Neural crest cell (in vitro differentiated cells): ENCODE data around the gene PPM1H. TPM values are rescaled to one million over a fixed set of nuclear protein-coding genes. Genes with fewer than 3 reads are reported as not detected.

Source experiments
- DNase-seq: peaks from one replicate; pipeline ENCODE4 v3.0.0; 2021; ENCODE audit warnings: low read depth, mixed read lengths, low spot score
- H3K27ac Mint-ChIP-seq: one replicate; pipeline ENCODE4 v1.8.0; 2021; ENCODE audit warnings: mild to moderate bottlenecking, mixed read lengths; ENCODE audit not compliant: unreplicated experiment
- H3K27me3 Mint-ChIP-seq: 2 replicates; pipeline ENCODE4 v1.8.0; 2021; ENCODE audit warnings: low read depth, mild to moderate bottlenecking, mixed read lengths
- H3K36me3 Mint-ChIP-seq: 2 replicates; pipeline ENCODE4 v1.8.0; 2021; ENCODE audit warnings: low read depth, mild to moderate bottlenecking, mixed read lengths
- H3K4me1 Mint-ChIP-seq: 2 replicates; pipeline ENCODE4 v1.8.0; 2021; ENCODE audit warnings: mixed read lengths
- H3K4me3 Mint-ChIP-seq: one replicate; pipeline ENCODE4 v1.8.0; 2021; ENCODE audit warnings: mild to moderate bottlenecking, mixed read lengths
- H3K9me3 Mint-ChIP-seq: 2 replicates; pipeline ENCODE4 v1.8.0; 2021; ENCODE audit warnings: mixed read lengths
- CTCF ChIP-seq: fragments of 200-600 bp; sonication (generic); conservative IDR thresholded peaks from 2 replicates; pipeline ENCODE4 v1.5.0; 2021; ENCODE audit warnings: antibody characterized with exemption, mild to moderate bottlenecking
- total RNA-seq: library from RNA; stranded (reverse); gene quantifications from 2 replicates; pipeline ENCODE4 v1.2.1, GENCODE V29; 2021

The PPM1H gene
- total RNA-seq, 1 donor from 2014 or later, result 3.5 TPM

GRCh38 chr12:62738105-62738504 lies 196.8 kb downstream of the PPM1H start:
- no peaks in the 10 kb centered on the region for H3K36me3 Mint-ChIP-seq
- peaks cover 24% of the 10 kb centered on the region for H3K4me1 Mint-ChIP-seq
- no peak overlapping the region for H3K27ac Mint-ChIP-seq
- no peaks in the 10 kb centered on the region for H3K27me3 Mint-ChIP-seq
- no peak overlapping the region for H3K4me3 Mint-ChIP-seq
- DNase-seq, result no peak
- TF ChIP-seq CTCF, result no peak
- H3K9me3 Mint-ChIP-seq, result no peaks in the 10 kb centered on the region

- Mint-ChIP-seq H3K9me3 (no peaks in the 10 kb centered on the region), H3K4me3 (no peak overlapping the region), H3K4me1 (peaks cover 29% of the 10 kb centered on the region), H3K36me3 (no peaks in the 10 kb centered on the region), H3K27ac (no peak overlapping the region), H3K27me3 (no peaks in the 10 kb centered on the region)
- TF ChIP-seq CTCF, result no peak
- no peak for DNase-seq
These were observed 197.3 kb downstream of the PPM1H start for GRCh38 chr12:62737615-62738014.

- no peak for DNase-seq
- Mint-ChIP-seq H3K4me1 (peaks cover 31% of the 10 kb centered on the region), H3K9me3 (no peaks in the 10 kb centered on the region), H3K27ac (no peak overlapping the region), H3K4me3 (no peak overlapping the region), H3K27me3 (no peaks in the 10 kb centered on the region), H3K36me3 (no peaks in the 10 kb centered on the region)
- TF ChIP-seq CTCF, result no peak
These were observed 197.8 kb downstream of the PPM1H start for GRCh38 chr12:62737188-62737587.

DNA sequence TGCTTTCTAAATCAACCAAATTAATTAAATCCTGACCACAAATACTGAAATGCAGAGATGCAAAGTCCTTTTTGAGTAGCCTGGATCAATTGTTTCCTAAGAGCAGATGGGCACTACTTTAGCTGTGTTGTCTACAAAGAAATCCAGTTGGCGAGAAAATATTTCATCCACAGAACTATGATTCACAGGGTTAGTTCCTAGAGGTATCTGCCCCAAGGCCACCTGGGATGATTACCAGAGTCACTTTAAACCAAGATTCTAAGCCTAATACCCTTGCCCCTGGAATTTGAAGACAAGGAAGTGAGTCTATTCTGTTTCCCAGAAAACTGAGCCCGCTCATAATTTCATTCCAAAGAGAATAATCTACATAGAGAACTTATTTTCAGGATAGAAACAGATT lies 198.4 kb downstream of the PPM1H start:
- no peak overlapping the region for H3K4me3 Mint-ChIP-seq
- H3K36me3 Mint-ChIP-seq, result no peaks in the 10 kb centered on the region
- no peaks in the 10 kb centered on the region for H3K9me3 Mint-ChIP-seq
- no peak overlapping the region for H3K27ac Mint-ChIP-seq
- no peak for DNase-seq
- no peak for TF ChIP-seq CTCF
- no peaks in the 10 kb centered on the region for H3K27me3 Mint-ChIP-seq
- H3K4me1 Mint-ChIP-seq, result peaks cover 37% of the 10 kb centered on the region

DNA sequence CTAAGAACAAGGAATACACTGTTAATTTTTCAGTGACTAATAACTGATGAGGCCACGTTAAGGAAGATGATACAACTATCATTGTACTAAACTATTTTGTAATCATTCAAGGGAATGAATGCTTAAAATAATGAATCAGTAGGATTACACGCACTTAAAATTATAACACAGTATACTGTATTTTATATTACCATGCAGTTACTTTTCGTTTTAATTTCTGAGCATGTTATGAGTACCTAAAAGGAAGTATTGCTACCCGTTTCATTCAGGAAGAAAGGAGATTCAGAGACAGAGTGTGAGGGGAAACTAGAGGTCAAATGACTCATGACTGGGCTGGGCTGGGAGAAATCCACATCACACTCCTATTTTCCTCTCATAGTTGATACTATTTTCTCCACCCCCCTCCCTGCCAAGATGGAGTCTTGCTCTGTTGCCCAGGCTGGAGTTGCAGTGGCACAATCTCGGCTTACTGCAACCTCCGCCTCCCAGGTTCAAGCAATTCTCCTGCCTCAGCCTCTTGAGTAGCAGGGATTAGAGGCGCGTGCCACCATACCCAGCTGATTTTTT lies 202.0 kb downstream of the PPM1H start:
- Mint-ChIP-seq H3K27ac (no peak overlapping the region), H3K4me3 (no peak overlapping the region), H3K9me3 (no peaks in the 10 kb centered on the region), H3K4me1 (peaks cover 43% of the 10 kb centered on the region), H3K36me3 (no peaks in the 10 kb centered on the region), H3K27me3 (no peaks in the 10 kb centered on the region)
- TF ChIP-seq CTCF, result no peak
- DNase-seq, result no peak
